HG03354 (cell line): ENCODE results near the gene OLIG2.

Experiments
- ATAC-seq: cut with Tn5 transposase; IDR thresholded peaks from one replicate; pipeline ENCODE4 v1.9.1; 2021; ENCODE audit warnings: mild to moderate bottlenecking; ENCODE audit not compliant: unreplicated experiment, poor library complexity, severe bottlenecking

Gene OLIG2

GRCh38 chr21:33031152-33031911 lies 5.6 kb downstream of the OLIG2 start:
- ATAC-seq: no peak

- no peak for ATAC-seq
Observed at GRCh38 chr21:33032434-33033047, 6.8 kb downstream of the OLIG2 start.

- no peak for ATAC-seq
Observed at GRCh38 chr21:33033094-33033951, 7.6 kb downstream of the OLIG2 start.

- ATAC-seq: no peak
Observed at GRCh38 chr21:33033961-33034413, 8.3 kb downstream of the OLIG2 start.

GRCh38 chr21:33035147-33035546 lies 9.4 kb downstream of the OLIG2 start:
- no peak for ATAC-seq

- ATAC-seq: no peak
Observed at GRCh38 chr21:33036430-33037162, 10.9 kb downstream of the OLIG2 start.

GRCh38 chr21:33037501-33037900 lies 11.8 kb downstream of the OLIG2 start:
- no peak for ATAC-seq

GRCh38 chr21:33039536-33039935 lies 13.8 kb downstream of the OLIG2 start:
- ATAC-seq: no peak

- ATAC-seq: no peak
Observed at GRCh38 chr21:33040215-33040614, 14.5 kb downstream of the OLIG2 start.

GRCh38 chr21:33041981-33042380 lies 16.2 kb downstream of the OLIG2 start:
- ATAC-seq: no peak

GRCh38 chr21:33042812-33043211 lies 17.1 kb downstream of the OLIG2 start:
- ATAC-seq: no peak

- ATAC-seq: no peak
Observed at GRCh38 chr21:33046455-33046854, 20.7 kb downstream of the OLIG2 start.

- no peak for ATAC-seq
Observed at GRCh38 chr21:33047231-33047630, 21.5 kb downstream of the OLIG2 start.

GRCh38 chr21:33051925-33052324 lies 26.2 kb downstream of the OLIG2 start:
- ATAC-seq: no peak

GRCh38 chr21:33053951-33054350 lies 28.2 kb downstream of the OLIG2 start:
- no peak for ATAC-seq

GRCh38 chr21:33055991-33056390 lies 30.3 kb downstream of the OLIG2 start:
- no peak for ATAC-seq

- no peak for ATAC-seq
Observed at GRCh38 chr21:33057385-33057940, 31.7 kb downstream of the OLIG2 start.

GRCh38 chr21:33058527-33058926 lies 32.8 kb downstream of the OLIG2 start:
- ATAC-seq: no peak

- no peak for ATAC-seq
Observed at GRCh38 chr21:33058957-33059356, 33.2 kb downstream of the OLIG2 start.
